Uterus (tissue), 4 donors: Measurements from ENCODE around the gene ZBTB42. TPM values are rescaled to one million over a fixed set of nuclear protein-coding genes. Genes with fewer than 3 reads are reported as not detected.
A peak's percentile ranks its signal among the peaks of the same experiment; 100 is the strongest.

ENCODE experiments used
- DNase-seq, 2 donors: peaks; one replicate each; pipeline ENCODE4 v3.0.0-alpha.2; 2019 to 2020
- H3K27ac ChIP-seq, 2 donors: fragments of 200-600 bp; sonication (generic); 1 replicate in 1 of 2; 2 replicates in 1 of 2; pipeline ENCODE4 v1.5.1; 2016 to 2018
- H3K27me3 ChIP-seq, 2 donors: fragments of 200-600 bp; sonication (generic); one replicate each; pipeline ENCODE4 v1.5.1; 2018 to 2019; ENCODE audit warnings: control low read depth in 1 of 2
- H3K36me3 ChIP-seq, 2 donors: fragments of 200-600 bp; sonication (generic); one replicate each; pipeline ENCODE4 v1.5.1; 2019; ENCODE audit warnings: control low read depth in 1 of 2
- H3K4me1 ChIP-seq, 2 donors: fragments of 200-600 bp; sonication (generic); one replicate each; pipeline ENCODE4 v1.5.1; 2018 to 2019; ENCODE audit warnings: control low read depth in 1 of 2
- H3K4me3 ChIP-seq, 2 donors: fragments of 200-600 bp; sonication (generic); 1 replicate in 1 of 2; 2 replicates in 1 of 2; pipeline ENCODE4 v1.5.1; 2018 to 2019; ENCODE audit warnings: mild to moderate bottlenecking in 1 of 2
- H3K9me3 ChIP-seq, 2 donors: fragments of 200-600 bp; sonication (generic); one replicate each; pipeline ENCODE4 v1.5.1; 2019; ENCODE audit warnings: control low read depth in 1 of 2
- POLR2A ChIP-seq, 2 donors: fragments of 450-650 bp; IDR thresholded peaks; one replicate each; pipeline ENCODE4 v1.6.1; 2016; ENCODE audit warnings: antibody characterized with exemption in 2 of 2, mild to moderate bottlenecking in 1 of 2, moderate library complexity in 1 of 2
- intact Hi-C: fragments of 100-400 bp; cut with DNase I; formaldehyde crosslinking; loops from one replicate; pipeline ENCODE4 v1.15.1; 2023; ENCODE audit warnings: low total_unique reads
- total RNA-seq, 4 donors: library from RNA; depleted of rRNA in 3 of 4; stranded (reverse); fragments of >200 nt in 3 of 4; gene quantifications; one replicate each; pipeline versions ENCODE4 v1.1.0 to v1.2.4, GENCODE V29; 2014 to 2023
- TF ChIP-seq, protein P1 (sequence below), 4 experiments: fragments of 200-600 bp in 2 of 4; fragments of 450-650 bp in 2 of 4; sonication (generic) in 2 of 4; IDR thresholded peaks; one replicate each; pipeline ENCODE4 v1.5.1; 2016 to 2019; ENCODE audit warnings: antibody characterized with exemption in 4 of 4, mild to moderate bottlenecking in 2 of 4, moderate library complexity in 1 of 4
- donor health status: DM: yes; HTN: yes; CAD: no.

The ZBTB42 gene
- total RNA-seq, 4 donors from 2014 or later: under 0.01 to 8.4 (median 3.9) TPM

DNA sequence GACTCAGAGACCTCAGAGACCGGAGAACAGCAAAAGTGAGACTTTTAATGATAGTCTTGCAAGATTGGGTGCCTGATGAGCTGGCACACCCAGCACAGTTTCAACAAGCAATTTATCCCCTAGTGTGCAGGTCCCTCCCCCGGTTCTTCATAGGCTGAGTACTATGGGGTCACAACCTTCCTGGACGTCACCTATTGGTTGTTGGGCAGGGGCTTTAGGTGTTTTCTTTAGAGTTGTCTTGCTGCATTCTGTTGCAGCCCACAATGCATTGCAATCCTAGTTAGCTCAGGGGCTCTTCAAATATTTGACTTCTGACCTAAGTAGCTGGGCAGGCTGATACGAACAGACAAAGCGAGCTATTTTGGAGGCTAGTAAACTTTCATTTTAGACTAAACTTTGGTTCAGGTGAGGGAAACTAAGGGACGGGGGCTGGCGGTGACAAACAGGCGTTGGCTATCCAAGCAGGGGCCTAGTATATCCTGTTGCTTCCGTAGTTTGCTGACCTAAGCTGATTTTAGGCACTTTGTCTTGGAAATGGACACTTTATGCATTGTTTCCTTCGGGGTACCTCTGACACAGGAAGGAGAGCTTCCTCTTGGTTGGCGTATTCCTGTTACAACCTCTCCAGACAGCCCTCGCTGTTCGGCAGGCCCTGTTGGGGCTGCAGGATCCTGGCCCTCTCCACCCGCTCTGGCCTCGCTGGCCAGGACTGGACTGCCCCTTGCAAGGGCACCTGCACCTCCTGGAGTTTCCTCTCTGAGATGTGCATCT is 33.9 kb upstream of the ZBTB42 start:
- TF ChIP-seq, protein P1, sequence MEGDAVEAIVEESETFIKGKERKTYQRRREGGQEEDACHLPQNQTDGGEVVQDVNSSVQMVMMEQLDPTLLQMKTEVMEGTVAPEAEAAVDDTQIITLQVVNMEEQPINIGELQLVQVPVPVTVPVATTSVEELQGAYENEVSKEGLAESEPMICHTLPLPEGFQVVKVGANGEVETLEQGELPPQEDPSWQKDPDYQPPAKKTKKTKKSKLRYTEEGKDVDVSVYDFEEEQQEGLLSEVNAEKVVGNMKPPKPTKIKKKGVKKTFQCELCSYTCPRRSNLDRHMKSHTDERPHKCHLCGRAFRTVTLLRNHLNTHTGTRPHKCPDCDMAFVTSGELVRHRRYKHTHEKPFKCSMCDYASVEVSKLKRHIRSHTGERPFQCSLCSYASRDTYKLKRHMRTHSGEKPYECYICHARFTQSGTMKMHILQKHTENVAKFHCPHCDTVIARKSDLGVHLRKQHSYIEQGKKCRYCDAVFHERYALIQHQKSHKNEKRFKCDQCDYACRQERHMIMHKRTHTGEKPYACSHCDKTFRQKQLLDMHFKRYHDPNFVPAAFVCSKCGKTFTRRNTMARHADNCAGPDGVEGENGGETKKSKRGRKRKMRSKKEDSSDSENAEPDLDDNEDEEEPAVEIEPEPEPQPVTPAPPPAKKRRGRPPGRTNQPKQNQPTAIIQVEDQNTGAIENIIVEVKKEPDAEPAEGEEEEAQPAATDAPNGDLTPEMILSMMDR (IDR thresholded peaks at IDR 0.05): no peak
- TF ChIP-seq POLR2A (IDR thresholded peaks at IDR 0.05): no peak
- H3K36me3 ChIP-seq: no peaks in the 10 kb centered on the region
- no peak for DNase-seq
- H3K4me1 ChIP-seq: peaks cover 0 to 8% of the 10 kb centered on the region in 2 donors
- H3K4me3 ChIP-seq: no peak overlapping the region
- no peaks in the 10 kb centered on the region for H3K27me3 ChIP-seq
- H3K27ac ChIP-seq: no peak overlapping the region
- H3K9me3 ChIP-seq: no peaks in the 10 kb centered on the region
- intact Hi-C loops: no loop called here

- Histone ChIP-seq H3K36me3 (no peaks in the 10 kb centered on the region), H3K27me3 (no peaks in the 10 kb centered on the region), H3K4me1 (peaks cover 0 to 8% of the 10 kb centered on the region in 2 donors), H3K4me3 (no peak overlapping the region), H3K9me3 (no peaks in the 10 kb centered on the region), H3K27ac (no peak overlapping the region)
- TF ChIP-seq, protein P1 (IDR thresholded peaks at IDR 0.05): no peak
- TF ChIP-seq POLR2A (IDR thresholded peaks at IDR 0.05): no peak
- no peak for DNase-seq
- intact Hi-C loops: no loop called here
These were observed 33.3 kb upstream of the ZBTB42 start for GRCh38 chr14:104767634-104767918.

- Histone ChIP-seq H3K27me3 (no peaks in the 10 kb centered on the region), H3K27ac (peak overlapping the region; percentile 4 to 62), H3K9me3 (no peaks in the 10 kb centered on the region), H3K4me1 (peaks cover 0 to 8% of the 10 kb centered on the region in 2 donors), H3K4me3 (no peak overlapping the region), H3K36me3 (no peaks in the 10 kb centered on the region)
- intact Hi-C loops: no loop called here
- TF ChIP-seq, protein P1 (IDR thresholded peaks at IDR 0.05): peak; percentile 92 to 95 (median 92)
- no peak for TF ChIP-seq POLR2A (IDR thresholded peaks at IDR 0.05)
- DNase-seq: peak; percentile 89 to 92
These were observed 32.2 kb upstream of the ZBTB42 start for GRCh38 chr14:104768437-104769323.

DNA sequence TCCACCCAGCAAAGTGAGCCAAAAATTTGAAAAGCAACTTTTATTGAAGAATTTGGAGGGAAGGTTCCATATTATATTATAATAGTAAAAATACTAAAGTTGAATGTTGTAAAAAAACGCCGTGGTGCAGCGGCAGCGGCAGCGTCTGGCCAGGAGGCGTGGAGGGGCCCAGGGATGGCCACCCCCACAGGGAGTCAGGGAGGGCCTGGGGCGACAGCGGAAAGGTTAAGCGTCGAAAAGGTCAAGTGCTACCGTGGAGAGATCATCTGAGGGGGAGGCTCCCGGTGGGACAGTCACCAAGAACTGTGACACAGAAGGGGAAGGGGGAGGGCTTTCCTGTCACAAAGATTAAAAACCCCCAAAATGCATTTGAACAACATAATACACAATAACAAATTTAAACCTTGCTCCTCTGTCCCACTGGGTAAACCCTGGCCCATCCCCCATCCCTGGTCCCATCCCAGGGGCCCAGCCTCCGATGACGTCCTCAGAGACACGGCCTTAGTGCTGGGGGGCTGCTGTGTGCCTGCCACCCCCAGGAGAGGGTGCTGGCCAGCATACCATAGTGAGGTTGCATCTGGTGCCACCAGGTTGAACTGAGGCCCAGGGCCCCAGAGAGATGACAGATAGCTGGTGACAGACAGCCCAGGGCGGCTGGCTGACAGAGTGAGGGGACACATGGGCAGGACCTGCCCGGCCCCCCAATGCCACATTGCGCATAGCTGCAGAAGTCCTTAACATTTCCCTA is 31.4 kb upstream of the ZBTB42 start:
- H3K36me3 ChIP-seq: no peaks in the 10 kb centered on the region
- no peak for DNase-seq
- no peak for TF ChIP-seq POLR2A (IDR thresholded peaks at IDR 0.05)
- TF ChIP-seq, protein P1 (IDR thresholded peaks at IDR 0.05): no peak
- H3K9me3 ChIP-seq: no peaks in the 10 kb centered on the region
- no peaks in the 10 kb centered on the region for H3K27me3 ChIP-seq
- H3K27ac ChIP-seq: peak overlapping the region; percentile 29 to 62
- intact Hi-C loops: loop anchor here (5.0 kb wide), 1 partner anchor 58 kb away; no protein-coding TSS in a partner anchor
- no peak overlapping the region for H3K4me3 ChIP-seq
- H3K4me1 ChIP-seq: peaks cover 0 to 8% of the 10 kb centered on the region in 2 donors
